GM19324 (cell line): ENCODE measurements around the gene PMM2.
"Not testable (repeated sequence)": the region's sequence is repeated elsewhere in the genome, so short reads cannot be mapped to it uniquely, and the experiment has no call there.

ENCODE experiments used
- ATAC-seq: cut with Tn5 transposase; IDR thresholded peaks from one replicate; pipeline ENCODE4 v1.9.1; 2021; ENCODE audit warnings: mild to moderate bottlenecking, moderate library complexity; ENCODE audit not compliant: unreplicated experiment, low FRiP score

Gene PMM2

DNA sequence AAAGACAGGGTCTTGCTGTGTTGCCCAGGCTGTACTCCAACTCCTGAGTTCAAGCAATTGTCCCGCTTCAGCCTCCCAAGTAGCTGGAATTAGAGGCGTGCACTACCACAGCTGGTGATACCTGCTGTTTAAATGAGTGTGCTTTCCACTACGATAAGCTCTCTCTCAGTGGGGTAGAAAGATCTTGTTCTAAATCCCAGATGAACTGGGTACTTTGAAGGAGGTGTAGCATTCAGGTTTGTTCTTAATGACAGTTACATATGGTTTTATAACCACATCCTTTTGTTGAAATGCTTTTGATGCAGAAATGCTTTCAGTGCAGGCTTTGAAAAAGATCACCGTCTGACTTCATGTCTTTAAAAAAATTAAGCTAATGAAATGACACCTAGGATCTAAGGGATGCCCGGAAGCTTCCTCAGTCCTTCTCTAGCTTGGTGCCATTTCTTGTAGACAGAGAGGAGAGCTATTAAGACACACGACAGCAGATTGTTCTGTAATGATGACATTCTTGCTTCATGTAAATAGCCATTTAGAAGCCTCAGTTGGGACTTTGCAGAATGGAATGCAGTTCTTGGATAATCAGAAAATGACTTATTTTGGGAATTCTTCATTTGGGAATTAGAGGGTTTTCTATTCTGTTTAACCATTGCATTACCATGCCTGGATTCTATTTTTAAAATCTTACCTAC lies 19.5 kb downstream of the PMM2 start:
- no peak for ATAC-seq

DNA sequence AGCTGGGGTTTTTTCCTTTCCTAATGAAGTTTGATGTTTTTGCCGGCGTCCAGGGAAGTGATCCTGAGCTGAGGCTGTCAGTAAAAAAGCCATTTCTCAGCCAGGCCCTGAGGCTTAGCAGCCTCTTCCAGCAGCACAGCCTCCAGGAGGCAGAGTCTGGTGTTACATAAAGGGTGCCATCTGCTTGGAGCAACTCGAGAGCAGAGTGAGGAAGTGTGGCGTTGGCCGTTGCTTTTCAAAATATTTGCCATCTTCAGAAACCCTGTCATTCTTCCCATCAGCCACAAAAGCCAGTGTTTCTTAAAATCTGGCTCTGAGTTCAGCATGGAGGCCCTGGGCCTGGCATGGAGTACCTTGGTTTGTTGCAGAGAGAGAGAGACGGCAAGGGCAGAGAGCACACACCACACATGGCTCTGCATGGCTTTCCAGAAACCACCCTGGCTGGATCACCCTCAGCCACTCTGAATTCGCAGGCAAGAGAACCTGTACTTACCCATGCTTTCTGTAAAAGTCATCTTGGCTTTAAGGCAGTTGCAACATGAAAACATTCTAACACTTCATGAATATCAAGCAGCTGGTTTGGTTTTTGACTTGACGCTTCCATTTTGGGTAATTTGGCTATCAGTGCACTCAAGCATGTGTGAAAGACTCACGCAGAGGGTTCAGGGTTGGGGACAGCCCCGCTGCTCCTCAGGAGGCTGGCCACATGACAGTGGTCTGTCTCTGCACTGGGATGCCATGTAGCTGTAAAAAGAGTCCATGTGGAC lies 21.0 kb downstream of the PMM2 start:
- no peak for ATAC-seq

DNA sequence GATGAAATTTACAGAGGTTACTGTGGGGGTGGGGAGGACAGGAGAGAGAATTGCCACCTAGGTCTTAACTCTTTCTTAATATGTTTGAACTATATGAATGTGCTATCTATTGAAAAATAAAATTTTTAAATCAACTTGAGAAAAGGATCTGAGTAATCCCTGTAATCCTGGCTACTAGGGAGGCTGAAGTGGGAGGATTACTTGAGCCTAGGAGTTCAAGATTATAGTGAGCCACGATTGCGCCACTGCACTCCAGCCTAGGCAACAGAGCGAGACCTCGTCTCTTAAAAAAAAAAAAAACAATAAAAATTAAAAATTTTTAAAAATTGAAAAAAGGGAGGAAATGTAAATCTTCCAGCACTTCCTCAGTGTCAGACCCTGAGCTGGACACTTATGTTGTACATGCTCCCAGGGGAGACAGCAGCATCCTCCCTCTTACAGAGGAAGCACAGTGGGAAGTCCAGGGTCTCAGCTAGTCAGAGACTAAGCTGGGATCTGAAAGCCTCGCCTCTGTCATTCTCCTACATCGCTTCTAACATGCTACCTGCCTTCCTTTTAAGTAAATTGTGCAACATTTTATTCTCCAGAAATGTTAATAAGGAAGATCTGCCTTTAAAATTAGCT lies 21.9 kb downstream of the PMM2 start:
- ATAC-seq, result no peak

DNA sequence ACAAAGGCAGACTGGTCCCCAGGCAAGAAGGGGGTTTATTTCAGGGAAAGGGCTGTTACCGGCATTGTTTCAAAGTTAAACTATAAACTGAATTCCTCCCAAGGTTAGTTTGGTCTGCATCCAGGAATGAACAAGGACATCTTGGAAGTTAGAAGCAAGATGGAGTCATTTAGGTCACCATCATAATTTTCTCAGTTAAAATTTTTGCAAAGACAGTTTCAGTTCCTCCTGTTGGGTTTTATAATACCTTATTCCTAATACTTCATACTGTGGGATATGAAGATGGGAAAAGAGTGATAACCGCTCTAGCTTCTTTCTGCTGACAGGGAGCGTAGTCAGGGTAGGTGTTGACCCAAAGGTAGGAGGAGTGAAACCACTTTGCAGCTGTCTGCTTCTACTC lies 24.8 kb downstream of the PMM2 start:
- ATAC-seq, result no peak

DNA sequence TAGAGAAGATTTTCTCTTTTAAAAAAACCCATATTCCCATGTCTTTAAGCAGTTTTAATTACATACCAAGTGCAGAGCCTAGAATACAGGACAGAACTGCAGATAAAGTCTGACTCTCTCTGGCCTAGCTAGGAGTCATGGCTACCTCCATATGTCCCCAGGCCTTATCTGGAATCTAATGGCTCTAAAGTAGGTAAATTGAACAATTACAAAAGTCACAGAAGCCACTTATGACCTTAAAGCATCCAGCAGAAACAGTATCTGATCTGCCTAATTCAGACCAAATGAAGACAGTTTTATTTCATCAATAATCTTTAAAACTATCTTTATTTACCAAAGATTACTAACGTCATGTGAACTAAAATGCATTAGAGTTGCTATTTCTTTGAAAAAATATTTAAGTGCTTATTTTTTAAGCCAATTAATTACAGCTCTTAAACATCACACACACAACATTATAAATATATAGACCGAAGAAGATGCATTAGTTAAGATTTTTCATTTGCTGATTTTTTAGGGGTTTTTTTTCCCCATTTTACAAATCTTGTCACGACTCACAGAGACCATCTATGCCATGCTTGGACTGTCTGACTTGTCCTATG lies 28.7 kb downstream of the PMM2 start:
- no peak for ATAC-seq

DNA sequence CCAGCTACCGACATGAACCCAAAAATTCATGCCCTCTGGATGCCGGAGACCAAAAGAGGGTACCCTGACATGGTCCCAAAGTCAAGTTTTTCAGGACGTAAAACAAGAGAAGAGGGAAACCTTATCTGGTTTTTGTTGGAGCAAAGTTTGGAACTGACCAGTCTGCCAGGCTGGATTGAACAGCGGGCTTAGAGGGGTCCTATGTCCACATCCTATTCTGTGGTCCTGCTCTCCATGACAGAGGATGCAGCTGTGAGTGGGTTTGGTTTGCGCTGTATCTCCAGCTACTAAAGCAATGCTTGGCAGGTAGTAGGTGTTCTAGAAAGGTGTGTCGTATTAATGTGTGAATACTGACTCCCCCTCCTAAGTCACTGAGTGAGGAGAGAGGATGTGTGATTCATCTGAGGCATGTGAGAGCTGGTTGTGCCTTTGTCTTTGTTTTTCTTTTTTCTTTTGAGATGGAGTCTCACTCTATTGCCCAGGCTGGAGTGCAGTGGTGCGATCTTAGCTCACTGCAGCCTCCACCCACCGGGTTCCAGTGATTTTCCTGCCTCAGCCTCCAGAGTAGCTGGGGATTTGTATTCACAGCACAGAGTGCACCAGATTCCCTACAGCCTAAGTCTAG lies 31.0 kb downstream of the PMM2 start:
- no peak for ATAC-seq

DNA sequence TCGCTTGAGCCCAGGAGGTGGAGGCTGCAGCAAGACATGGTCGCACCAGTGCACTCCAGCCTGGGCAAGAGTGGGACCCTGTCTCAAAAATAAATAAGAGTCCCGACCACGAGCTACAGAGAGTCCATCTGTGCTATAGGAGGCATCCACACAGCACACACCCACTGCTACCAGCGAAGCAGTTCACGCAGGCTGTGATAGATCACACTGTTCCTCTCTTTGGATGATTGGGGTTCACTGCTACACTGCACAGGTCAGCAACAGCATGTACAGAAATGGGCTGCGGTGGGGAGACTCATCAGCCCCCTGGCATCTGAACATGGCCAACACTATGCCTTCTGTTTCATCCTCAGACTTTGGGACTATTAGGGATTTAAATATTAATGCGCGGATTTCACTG lies 33.8 kb downstream of the PMM2 start:
- ATAC-seq, result no peak

DNA sequence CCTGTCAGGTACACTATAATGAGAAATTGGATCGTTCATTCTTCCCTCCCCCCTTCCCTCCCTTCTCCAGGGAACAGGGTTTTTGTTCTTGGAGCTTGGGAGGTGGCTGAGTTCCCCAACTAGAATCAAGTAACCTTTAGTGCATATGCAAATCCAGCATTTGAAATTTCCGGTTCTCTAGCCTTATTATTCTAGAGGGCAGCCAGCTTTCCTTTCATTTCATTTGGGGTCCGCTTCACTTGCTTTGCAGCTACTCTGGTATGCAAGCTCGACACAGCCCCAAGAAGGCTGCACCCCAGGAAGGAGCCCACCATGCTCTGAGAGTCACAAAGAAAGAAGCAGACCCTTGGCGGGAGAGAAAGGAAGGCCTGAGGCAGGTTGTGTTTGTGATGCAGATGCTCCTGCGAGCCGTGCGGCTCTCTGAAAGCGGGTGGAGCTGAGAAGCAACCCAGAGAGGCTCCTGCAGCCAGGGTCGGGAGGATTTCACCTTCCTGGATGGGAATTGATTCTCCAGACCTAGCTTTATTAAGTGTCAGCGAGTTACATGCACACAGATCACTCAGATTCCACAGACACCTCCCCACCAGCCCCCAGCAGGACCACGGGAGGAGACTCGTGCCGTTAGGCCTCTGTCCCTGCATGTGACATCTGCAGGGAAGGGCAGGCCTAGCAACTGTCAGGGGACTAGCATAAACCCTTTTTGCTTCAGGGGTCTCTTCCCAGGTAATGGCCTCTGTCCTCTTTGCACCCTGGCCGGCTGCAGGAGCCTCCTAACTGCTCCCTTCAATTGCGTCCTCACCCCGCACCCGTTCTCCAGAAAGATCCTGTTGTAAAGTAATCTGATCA lies 34.5 kb downstream of the PMM2 start:
- ATAC-seq, result no peak

DNA sequence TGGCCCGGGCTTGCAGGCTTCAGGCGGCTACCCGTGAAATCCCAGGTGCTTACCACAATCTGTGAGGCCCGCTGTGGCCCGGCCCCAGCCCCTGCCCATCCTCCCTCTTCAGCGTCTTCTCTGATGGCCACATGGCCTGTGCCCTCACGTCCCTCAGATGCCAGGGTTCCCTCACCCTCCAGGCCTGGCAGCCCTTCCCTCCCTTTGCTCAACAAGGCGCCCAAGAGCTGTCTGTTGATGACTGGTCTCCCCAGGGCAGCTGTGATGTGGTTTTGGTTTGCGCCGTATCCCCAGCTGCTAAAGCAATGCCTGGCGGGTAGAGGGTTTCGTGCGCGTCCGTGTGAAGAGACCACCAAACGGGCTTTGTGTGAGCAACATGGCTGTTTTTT lies 35.1 kb downstream of the PMM2 start:
- no peak for ATAC-seq

DNA sequence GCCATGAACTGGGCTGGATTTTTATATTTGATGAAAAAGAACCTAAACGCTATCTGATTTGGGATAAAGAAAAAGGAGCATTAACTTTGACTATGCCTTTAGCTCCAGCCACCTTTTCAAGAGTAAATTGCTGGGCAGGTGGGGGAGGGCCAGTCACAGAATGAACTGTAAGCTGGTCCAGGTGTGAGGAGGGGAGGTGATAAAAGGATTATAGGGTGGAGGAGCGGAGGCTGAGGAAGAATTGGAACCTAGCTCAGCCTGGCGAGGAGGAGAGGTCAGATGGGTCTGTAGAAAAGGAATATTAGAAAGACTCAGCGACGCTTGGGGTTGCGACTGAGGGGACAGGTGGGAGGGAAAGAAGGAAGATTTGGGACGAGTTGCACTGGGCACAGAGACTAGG lies 39.2 kb downstream of the PMM2 start:
- ATAC-seq, result not testable (repeated sequence)

DNA sequence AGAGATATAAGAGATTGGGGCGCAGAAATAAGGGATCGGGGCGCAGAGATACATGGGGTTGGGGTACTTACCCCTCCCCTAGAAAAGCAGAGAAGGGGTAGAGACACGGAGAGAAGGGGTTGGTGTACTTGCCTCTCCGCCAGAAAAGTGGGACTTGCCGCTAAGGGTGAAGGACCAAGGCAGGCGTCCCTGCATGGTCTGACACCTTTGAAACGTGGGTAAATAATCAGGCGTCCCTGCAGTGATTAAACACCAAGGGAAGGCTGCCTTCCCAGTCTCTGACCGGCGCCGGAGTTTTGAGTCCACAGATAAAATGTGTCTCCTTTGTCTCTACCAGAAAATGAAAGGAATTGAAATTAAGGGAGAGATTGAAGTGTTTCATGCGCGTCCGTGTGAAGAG lies 40.0 kb downstream of the PMM2 start:
- not testable (repeated sequence) for ATAC-seq

DNA sequence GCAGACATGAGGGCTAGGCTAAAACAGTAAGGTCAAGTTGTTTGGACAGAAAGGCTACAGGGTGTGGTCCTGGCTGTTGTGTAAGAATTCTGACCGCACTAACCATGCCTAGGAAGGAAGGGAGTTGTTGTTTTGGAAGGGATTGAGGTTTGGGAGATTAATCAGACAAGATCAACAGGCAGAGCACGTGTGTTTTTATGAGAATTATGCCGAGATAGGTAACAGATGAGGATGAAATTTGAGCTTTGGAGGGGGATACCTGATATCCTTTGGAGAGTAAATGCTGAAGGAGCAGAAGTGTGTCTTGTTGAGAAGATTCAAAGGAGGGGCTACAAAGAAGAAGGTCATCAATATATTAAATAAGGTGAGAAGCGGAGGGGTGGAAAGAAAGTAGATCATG lies 44.4 kb downstream of the PMM2 start:
- not testable (repeated sequence) for ATAC-seq

DNA sequence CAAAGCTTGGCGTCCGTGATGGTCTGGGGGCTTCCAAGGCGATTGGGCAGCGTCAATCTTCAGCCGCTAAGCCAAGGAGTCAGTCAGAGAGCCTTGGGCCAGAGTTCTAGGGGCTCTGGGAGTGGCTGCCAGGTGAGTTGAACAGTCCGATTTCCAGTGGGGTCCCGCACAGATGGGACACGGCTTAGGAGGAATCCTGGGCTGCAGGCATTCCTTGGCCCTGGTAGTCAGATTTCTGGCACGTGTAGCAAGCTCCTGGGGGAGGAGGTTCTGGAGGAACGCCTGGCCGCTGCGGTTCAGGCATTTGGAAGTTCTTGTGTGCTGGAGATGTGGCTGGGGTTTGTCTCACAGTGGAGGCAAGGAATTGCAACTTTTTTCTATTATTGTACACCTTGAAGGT lies 45.7 kb downstream of the PMM2 start:
- not testable (repeated sequence) for ATAC-seq

DNA sequence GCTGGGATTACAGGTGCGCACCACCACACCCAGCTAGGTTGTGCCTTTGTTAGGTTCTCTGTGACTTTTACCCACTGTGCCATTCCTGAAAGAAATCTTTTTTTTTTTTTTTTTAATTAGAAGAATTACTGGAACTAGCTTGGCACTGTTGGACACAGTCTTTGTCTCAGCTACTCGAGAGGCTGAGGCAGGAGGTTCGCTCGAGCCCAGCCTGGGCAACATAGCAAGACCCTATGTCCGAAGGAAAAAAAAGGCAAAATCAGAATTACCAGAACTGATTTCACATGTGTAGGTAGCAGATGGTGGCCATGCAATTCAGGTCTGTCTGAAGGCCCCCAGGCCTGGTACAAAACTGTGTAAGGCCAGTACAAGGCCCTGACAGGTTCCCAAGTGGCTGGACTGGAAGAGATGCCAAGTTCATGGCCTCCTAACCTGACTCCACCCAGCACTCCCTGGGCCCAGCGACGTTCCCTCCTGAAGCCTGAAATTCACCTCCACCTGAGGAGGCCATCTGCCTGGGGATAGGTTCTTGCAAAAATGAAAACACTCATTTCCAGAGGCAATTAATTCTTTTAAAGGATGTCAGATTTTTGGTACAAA lies 48.2 kb downstream of the PMM2 start:
- no peak for ATAC-seq

DNA sequence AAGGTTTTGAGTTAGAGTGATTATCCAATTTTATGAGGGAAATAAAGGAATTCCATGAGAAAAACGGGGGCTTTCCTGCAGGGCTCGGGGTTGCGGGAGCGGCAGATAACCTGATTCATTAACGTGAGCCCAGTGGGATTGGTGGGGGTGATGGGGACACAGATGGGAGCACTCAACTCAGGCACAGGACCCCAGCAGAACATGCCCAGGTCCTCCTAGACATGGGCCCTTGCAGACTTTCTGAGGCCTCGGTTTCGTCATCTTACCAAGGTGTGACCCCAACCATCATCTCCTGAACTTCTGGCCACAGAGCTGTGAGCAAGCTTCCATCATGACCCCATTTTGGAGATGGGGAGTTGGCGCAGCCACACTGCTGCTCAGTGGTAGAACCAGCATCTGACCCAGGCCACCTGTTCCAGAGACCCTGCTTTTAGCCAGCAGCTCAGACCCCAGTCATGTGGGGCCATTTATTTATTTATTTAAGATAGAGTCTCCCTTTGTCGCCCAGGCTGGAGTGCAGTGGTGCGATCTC lies 48.8 kb downstream of the PMM2 start:
- ATAC-seq, result no peak

DNA sequence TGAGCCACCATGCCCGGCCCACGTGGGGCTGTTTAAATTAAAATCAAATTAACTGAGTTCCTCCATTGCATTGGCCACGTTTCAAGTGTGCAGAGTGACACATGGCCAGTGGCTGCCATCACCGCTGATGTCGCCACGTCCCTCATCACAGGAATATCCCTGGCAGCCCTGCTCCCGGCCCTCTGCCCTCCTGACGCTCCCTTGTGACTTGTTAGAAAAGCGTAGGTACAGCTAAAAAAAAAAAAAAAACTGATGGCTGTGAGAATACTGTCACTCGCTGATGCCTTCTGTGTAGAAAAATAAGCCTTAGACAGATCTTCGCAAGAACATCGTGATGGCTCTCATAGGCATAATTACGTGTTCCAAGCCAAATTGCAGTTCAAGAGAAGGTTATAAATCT lies 49.5 kb downstream of the PMM2 start:
- no peak for ATAC-seq

DNA sequence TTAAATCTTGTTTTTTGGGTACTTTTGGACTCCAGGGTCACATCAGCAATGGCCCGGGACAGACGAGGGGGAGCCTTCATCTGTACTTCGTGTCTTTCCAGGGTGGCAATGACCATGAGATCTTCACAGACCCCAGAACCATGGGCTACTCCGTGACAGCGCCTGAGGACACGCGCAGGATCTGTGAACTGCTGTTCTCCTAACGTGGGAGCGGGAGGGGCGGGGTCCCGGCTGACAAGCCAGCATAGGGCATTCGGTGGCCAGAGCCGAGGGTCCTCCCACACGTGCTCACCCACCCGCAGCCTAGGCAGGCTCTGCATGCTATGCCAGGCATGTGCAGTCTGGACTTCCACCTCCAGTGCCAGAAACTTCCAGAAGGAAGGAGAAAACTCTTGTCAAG lies 50.0 kb downstream of the PMM2 start:
- no peak for ATAC-seq

DNA sequence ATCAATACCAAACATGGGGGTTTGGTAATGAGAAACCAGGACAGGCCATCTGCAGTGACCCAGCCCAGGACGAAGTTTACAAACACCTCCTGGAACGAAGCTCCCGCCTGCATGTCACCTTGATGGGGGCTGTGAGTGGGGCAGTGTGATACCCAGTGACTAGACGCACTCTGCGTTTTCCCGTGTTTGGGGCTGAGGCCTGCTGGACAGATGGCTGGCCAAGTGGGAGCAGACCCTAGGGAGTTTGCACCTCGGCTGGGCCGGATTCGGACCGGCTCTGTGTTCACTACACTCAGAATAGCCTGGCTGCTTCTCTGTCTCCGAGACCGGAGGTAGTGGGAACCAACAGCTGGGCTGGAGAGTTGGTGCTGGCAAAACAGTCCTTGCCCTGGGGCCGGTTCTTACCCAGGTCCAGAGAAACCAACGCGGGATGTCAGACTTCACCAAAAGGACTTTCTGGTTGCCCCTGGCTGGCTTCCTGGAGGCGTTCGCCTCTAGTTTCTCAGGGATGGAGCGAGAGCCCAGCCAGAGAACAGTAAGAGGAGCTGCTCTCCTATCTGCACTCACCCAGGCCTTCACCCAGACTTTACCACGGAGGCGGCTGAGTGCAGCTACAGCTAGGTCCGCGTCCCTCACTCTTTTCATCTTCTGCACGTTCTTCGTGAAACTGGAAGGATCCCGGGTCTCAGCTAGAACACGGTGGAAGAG lies 50.7 kb downstream of the PMM2 start:
- no peak for ATAC-seq

DNA sequence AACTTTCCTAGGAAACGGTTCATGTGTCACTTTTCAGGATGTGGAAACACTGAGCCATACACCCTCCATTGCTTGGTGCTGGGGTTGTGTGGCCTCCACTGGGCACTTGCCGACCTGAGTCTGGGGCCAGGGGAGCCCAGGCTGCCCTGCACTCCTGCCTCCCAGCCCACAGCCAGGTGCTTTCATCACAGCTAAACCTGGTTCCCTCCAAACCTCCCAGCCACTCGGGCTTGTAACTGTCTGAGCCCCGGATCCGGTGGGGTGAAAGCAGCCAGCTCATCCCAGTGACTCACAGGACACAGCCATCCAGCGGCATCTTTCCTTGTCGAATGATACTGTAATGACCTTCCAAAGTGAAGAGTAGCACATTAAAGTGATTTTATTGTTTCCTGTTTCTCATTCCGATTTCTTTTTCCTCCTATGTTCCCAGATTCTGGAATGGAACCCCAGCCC lies 51.3 kb downstream of the PMM2 start:
- no peak for ATAC-seq
